ENCODE measurements around the gene SPDL1.

DNA sequence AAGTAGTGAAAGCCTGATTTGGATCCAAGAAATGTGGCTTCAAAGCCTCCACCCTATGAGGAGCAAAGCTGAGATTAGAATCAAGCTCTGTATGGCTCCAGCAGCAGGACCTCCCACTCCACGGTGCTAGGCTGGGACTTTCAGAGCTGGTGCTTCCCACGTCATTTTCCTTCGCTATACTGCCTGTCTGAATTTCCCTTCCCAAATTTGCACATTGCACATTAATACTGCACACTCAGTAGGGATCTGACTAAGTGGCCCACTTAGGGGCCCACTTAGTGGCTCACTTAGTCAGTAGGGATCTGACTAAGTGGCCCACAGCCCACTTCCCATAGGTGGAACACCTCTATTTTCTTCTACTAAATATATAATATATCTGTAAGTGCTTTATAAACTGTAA, 14.1 kb upstream of the SPDL1 start:
- TF ChIP-seq, protein P1, sequence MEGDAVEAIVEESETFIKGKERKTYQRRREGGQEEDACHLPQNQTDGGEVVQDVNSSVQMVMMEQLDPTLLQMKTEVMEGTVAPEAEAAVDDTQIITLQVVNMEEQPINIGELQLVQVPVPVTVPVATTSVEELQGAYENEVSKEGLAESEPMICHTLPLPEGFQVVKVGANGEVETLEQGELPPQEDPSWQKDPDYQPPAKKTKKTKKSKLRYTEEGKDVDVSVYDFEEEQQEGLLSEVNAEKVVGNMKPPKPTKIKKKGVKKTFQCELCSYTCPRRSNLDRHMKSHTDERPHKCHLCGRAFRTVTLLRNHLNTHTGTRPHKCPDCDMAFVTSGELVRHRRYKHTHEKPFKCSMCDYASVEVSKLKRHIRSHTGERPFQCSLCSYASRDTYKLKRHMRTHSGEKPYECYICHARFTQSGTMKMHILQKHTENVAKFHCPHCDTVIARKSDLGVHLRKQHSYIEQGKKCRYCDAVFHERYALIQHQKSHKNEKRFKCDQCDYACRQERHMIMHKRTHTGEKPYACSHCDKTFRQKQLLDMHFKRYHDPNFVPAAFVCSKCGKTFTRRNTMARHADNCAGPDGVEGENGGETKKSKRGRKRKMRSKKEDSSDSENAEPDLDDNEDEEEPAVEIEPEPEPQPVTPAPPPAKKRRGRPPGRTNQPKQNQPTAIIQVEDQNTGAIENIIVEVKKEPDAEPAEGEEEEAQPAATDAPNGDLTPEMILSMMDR (IDR thresholded peaks at IDR 0.05), result no peak
- TF ChIP-seq POLR2A (IDR thresholded peaks at IDR 0.05), result no peak
